Kidney (tissue), 14 donors: ENCODE data around the gene SCN11A. TPM values are rescaled to one million over a fixed set of nuclear protein-coding genes. Genes with fewer than 3 reads are reported as not detected.

Experiments used
- DNase-seq, 5 donors: peaks; one replicate each; pipeline ENCODE4 v3.0.0-alpha.2; 2013 to 2020
- FAIRE-seq: peaks from 2 replicates; lab custom pipeline; 2012; peaks lifted over from hg19 to GRCh38; lab: Jason Lieb, UNC
- H3K27ac ChIP-seq, 2 donors: one replicate each; pipeline ENCODE4 v1.7.0; 2013; ENCODE audit warnings: low read depth in 2 of 2, low read length in 2 of 2, inconsistent platforms in 1 of 2
- H3K27me3 ChIP-seq: one replicate; pipeline ENCODE4 v1.7.1; 2013; ENCODE audit warnings: low read length, inconsistent platforms; ENCODE audit not compliant: control insufficient read depth, insufficient read depth
- H3K36me3 ChIP-seq, 3 donors: one replicate each; pipeline versions ENCODE4 v1.7.0 to v1.7.1; 2013; ENCODE audit warnings: low read length in 3 of 3, control low read depth in 1 of 3, inconsistent platforms in 1 of 3; ENCODE audit not compliant: insufficient read depth in 3 of 3, control insufficient read depth in 2 of 3
- H3K4me1 ChIP-seq, 3 donors: one replicate each; pipeline versions ENCODE4 v1.7.0 to v1.7.1; 2013; ENCODE audit warnings: low read length in 3 of 3, inconsistent platforms in 1 of 3, low read depth in 1 of 3; ENCODE audit not compliant: control insufficient read depth in 2 of 3, insufficient read depth in 2 of 3
- H3K4me3 ChIP-seq, 3 donors: one replicate each; pipeline versions ENCODE4 v1.7.0 to v1.8.1; 2013; ENCODE audit warnings: low read length in 3 of 3, control low read depth in 1 of 3, inconsistent platforms in 1 of 3
- H3K9ac ChIP-seq, 3 donors: one replicate each; pipeline versions ENCODE4 v1.7.0 to v1.7.1; 2013; ENCODE audit warnings: low read length in 3 of 3, control low read depth in 1 of 3, inconsistent platforms in 1 of 3
- H3K9me3 ChIP-seq, 3 donors: one replicate each; pipeline versions ENCODE4 v1.7.0 to v1.7.1; 2013; ENCODE audit warnings: low read length in 3 of 3, control low read depth in 1 of 3, inconsistent platforms in 1 of 3; ENCODE audit not compliant: control insufficient read depth in 2 of 3, insufficient read depth in 1 of 3
- intact Hi-C: fragments of 100-400 bp; cut with DNase I; formaldehyde crosslinking; loops from one replicate; pipeline ENCODE4 v1.11.1; 2022
- polyA plus RNA-seq: library from polyadenylated mRNA; stranded (reverse); fragments of 350-450 nt; fragmentation: Illumina TruSeq; extraction: RNeasy Lipid Tissue Mini Kit (QIAGEN cat#74804); gene quantifications from one replicate; pipeline ENCODE4 v1.2.3, GENCODE V29; 2014; ENCODE audit warnings: low read depth, low replicate concordance; ENCODE audit not compliant: insufficient read depth
- total RNA-seq: library from RNA; stranded (reverse); fragmentation: NEBNext Ultra II Directional; extraction: Animal tissue kit (Norgen Biotek cat#: 25700); gene quantifications from one replicate; pipeline ENCODE4 v1.2.1, GENCODE V29; 2021
- TF ChIP-seq, protein P1 (sequence below): IDR thresholded peaks from 3 replicates; pipeline ENCODE4 v1.5.1; 2012; ENCODE audit warnings: mild to moderate bottlenecking, moderate library complexity, borderline replicate concordance; ENCODE audit not compliant: insufficient read depth; ENCODE audit errors: extremely low read depth
- donor health status: control.
- donor health status: control.
- donor health status: control.
- donor health status: control.
- donor health status: control.
- donor health status: DM: yes; HTN: yes; CAD: no.
- donor health status: Normal renal cell carcinoma (clear cell type).

Gene SCN11A
- total and polyA plus RNA-seq, 2 donors from 2014 or later = 0.17 to 0.25 TPM

DNA sequence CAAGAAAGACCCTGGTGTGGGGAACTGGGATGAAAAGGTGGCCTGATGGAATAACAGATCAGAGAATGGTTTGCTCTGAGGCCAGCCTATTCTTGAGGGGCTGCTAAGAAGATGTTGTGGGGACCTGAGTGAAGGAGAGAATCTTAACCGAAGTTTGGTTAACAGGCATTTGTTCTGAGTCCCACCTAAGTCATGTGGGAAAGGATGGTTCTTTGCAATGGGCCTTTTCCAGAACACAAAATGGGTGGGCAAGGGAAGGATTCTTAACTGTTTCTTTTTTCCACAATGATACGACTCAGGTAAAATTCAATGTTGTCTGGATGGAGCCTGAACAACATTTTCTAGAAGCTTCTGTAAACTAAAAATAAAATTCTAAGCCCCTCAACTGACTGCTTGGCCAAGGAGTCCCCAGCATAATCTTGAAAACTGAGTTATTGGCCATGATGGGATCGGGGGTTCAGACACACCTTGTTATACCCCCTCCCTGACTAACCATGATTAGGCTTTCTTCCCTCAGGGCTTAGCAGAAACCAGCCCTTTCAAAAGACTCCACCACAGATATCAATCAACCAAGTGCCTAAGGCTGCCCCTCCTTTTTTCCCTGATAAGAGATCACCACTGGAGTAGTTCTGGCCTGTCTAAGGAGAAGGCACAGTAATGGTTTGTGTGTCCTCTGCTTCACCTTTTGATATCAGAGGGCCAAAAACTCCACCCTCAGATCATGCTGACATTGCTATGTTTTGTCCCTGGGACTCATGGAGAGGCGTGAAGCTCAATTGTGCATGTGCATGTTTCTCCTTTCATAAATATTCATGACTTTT, 30.1 kb downstream of the SCN11A start:
- TF ChIP-seq, protein P1, sequence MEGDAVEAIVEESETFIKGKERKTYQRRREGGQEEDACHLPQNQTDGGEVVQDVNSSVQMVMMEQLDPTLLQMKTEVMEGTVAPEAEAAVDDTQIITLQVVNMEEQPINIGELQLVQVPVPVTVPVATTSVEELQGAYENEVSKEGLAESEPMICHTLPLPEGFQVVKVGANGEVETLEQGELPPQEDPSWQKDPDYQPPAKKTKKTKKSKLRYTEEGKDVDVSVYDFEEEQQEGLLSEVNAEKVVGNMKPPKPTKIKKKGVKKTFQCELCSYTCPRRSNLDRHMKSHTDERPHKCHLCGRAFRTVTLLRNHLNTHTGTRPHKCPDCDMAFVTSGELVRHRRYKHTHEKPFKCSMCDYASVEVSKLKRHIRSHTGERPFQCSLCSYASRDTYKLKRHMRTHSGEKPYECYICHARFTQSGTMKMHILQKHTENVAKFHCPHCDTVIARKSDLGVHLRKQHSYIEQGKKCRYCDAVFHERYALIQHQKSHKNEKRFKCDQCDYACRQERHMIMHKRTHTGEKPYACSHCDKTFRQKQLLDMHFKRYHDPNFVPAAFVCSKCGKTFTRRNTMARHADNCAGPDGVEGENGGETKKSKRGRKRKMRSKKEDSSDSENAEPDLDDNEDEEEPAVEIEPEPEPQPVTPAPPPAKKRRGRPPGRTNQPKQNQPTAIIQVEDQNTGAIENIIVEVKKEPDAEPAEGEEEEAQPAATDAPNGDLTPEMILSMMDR = no peak
- no peaks in the 10 kb centered on the region for H3K36me3 ChIP-seq
- no peaks in the 10 kb centered on the region for H3K27me3 ChIP-seq
- H3K9me3 ChIP-seq = no peaks in the 10 kb centered on the region
- no peak overlapping the region for H3K4me3 ChIP-seq
- H3K27ac ChIP-seq = no peak overlapping the region
- no peaks in the 10 kb centered on the region for H3K4me1 ChIP-seq
- intact Hi-C loops = no loop called here
- FAIRE-seq (no peak), DNase-seq (no peak)
- H3K9ac ChIP-seq = no peak overlapping the region

- H3K36me3 ChIP-seq = no peaks in the 10 kb centered on the region
- no peak overlapping the region for H3K27ac ChIP-seq
- TF ChIP-seq, protein P1 = no peak
- no peak overlapping the region for H3K4me3 ChIP-seq
- no peaks in the 10 kb centered on the region for H3K4me1 ChIP-seq
- DNase-seq (no peak), FAIRE-seq (no peak)
- no peak overlapping the region for H3K9ac ChIP-seq
- intact Hi-C loops = no loop called here
- H3K27me3 ChIP-seq = no peaks in the 10 kb centered on the region
- H3K9me3 ChIP-seq = no peaks in the 10 kb centered on the region
Measured at GRCh38 chr3:39021029-39021428, 30.7 kb downstream of the SCN11A start.

GRCh38 chr3:39019299-39019698, 32.4 kb downstream of the SCN11A start:
- Histone ChIP-seq H3K36me3 (no peaks in the 10 kb centered on the region), H3K27ac (no peak overlapping the region), H3K4me1 (no peaks in the 10 kb centered on the region), H3K9me3 (no peaks in the 10 kb centered on the region), H3K27me3 (no peaks in the 10 kb centered on the region), H3K4me3 (no peak overlapping the region), H3K9ac (no peak overlapping the region)
- intact Hi-C loops = no loop called here
- no peak for DNase-seq
- TF ChIP-seq, protein P1 = no peak
- no peak for FAIRE-seq
